Measurements from ENCODE around the gene GKN1.

GRCh38 chr2:68934021-68934420 is 40.4 kb upstream of the GKN1 start:
- TF ChIP-seq EZH2 (IDR thresholded peaks at IDR 0.05; ENCODE audit: borderline replicate concordance, insufficient read depth, low read length, poor library complexity, severe bottlenecking), result no peak
- TF ChIP-seq, protein P1, sequence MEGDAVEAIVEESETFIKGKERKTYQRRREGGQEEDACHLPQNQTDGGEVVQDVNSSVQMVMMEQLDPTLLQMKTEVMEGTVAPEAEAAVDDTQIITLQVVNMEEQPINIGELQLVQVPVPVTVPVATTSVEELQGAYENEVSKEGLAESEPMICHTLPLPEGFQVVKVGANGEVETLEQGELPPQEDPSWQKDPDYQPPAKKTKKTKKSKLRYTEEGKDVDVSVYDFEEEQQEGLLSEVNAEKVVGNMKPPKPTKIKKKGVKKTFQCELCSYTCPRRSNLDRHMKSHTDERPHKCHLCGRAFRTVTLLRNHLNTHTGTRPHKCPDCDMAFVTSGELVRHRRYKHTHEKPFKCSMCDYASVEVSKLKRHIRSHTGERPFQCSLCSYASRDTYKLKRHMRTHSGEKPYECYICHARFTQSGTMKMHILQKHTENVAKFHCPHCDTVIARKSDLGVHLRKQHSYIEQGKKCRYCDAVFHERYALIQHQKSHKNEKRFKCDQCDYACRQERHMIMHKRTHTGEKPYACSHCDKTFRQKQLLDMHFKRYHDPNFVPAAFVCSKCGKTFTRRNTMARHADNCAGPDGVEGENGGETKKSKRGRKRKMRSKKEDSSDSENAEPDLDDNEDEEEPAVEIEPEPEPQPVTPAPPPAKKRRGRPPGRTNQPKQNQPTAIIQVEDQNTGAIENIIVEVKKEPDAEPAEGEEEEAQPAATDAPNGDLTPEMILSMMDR (IDR thresholded peaks at IDR 0.05; ENCODE audit: poor library complexity, severe bottlenecking), result no peak
- TF ChIP-seq EP300 (conservative IDR thresholded peaks at IDR 0.05; ENCODE audit: poor library complexity, severe bottlenecking), result no peak
- TF ChIP-seq REST (IDR thresholded peaks at IDR 0.05; ENCODE audit: borderline replicate concordance), result no peak
- TF ChIP-seq TAF1 (IDR thresholded peaks at IDR 0.05; ENCODE audit: low read depth), result no peak
